ENCODE data around the gene TMPO.
"Not testable (repeated sequence)": the region's sequence is repeated elsewhere in the genome, so short reads cannot be mapped to it uniquely, and the experiment has no call there.

Gene TMPO, protein sequence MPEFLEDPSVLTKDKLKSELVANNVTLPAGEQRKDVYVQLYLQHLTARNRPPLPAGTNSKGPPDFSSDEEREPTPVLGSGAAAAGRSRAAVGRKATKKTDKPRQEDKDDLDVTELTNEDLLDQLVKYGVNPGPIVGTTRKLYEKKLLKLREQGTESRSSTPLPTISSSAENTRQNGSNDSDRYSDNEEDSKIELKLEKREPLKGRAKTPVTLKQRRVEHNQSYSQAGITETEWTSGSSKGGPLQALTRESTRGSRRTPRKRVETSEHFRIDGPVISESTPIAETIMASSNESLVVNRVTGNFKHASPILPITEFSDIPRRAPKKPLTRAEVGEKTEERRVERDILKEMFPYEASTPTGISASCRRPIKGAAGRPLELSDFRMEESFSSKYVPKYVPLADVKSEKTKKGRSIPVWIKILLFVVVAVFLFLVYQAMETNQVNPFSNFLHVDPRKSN

DNA sequence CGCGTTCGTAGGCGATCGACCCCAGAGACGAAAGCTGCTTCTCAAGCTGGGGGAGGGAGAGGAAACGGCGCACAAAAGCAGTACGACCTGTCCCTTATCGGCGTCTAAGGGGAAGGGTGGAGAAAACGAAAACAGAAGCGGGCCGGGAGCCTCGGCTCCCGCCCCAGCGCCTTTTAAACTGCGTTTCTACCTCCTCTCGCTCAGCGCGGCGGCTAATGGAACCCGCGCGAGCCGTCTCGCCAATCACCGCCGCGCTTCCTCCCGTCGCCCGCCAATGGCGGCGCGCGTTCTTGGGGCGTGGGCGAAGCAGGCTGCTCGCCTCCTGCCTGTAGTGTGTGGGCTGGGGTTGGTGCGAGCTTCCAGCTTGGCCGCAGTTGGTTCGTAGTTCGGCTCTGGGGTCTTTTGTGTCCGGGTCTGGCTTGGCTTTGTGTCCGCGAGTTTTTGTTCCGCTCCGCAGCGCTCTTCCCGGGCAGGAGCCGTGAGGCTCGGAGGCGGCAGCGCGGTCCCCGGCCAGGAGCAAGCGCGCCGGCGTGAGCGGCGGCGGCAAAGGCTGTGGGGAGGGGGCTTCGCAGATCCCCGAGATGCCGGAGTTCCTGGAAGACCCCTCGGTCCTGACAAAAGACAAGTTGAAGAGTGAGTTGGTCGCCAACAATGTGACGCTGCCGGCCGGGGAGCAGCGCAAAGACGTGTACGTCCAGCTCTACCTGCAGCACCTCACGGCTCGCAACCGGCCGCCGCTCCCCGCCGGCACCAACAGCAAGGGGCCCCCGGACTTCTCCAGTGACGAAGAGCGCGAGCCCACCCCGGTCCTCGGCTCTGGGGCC lies at the start of gene TMPO:
Gene TMPO, plus strand, starts transcription at position 304 of the 824 bp plus-strand sequence. Its CDS starts 278 bp downstream, at position 582.
- DNase-seq = peak; percentile 96

- no peak for DNase-seq
These were observed 49.3 kb upstream of the TMPO start for GRCh38 chr12:98465950-98466602.

DNA sequence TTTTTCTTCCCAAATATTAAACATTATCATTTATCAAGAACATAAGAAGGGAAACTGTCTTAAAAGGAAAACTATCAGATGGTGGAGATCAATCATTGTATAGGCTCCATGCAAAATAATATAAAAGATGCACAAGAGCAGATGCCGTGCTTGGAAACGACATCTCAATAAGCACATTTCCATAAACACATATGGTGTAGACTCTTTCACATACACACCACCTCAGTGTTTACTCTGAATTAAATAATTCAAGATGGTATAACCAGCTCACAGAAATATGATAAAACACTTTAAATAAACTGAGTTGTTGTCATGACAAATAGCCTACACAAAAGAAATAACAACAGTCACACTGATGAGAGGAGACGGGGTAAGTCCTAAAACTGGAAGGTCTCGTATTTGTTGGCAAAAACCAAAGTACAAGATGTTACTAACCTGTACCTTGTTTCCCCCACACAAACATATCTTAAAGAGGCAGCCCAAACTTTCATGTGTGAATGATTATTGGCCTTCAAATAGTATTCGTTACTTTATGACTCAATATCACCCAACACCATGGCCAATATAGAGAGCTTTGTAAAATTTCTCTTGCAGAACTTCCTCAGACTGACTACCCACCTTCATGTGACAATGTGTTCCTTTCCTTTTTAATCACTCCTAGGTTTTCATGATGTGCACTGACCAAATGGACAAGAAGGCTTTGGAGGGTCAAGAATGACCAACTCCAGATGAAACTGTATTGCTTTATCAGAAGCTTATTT lies 48.6 kb upstream of the TMPO start:
- DNase-seq = no peak

- DNase-seq = no peak
These were observed 46.3 kb upstream of the TMPO start for GRCh38 chr12:98469109-98469508.

DNA sequence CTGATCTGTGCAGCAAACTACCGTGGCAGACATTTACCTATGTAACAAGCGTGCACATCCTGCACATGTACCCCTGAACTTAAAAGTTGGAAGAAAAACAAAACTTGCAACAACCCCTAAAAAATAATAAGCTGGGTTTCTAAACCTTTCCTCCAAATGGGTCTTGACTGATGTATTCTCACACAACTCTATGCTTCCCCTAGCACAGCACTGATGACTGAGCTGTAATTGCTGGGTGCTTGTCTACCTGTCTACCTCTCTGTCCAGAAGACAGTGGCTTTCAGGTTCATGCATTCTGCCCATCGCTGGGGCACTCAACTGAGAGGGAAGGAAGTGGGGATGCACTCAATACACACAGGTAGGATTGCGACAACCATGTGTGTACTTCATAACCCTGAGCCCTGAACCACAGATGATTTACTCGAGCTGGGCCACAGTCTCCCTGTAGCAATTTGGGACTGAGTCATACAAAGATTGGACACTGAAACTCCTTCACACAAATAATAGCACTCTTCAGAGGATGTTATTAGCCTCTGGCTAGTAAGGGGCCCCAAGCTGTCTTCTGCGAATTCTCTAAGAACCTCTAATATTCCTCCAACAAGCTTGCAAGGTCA lies 44.8 kb upstream of the TMPO start:
- no peak for DNase-seq

DNA sequence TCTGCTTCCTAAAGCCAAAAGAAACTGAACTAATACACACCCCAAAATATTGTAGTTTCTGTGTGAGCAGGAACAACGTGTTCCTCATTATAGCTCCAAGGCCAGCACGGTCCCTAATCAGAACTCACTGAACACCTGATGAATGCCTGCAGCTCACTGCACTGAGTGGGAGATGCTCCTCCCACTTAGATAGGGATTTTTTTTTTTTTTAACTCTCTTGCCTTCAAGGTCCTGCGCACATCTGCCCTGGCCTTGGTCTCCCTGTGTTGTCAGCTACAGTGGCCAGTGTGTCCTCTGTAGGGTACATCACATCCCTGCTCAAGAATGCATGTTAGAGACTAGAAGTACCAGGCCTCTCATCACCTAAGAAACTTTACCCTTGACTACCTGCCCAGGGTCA lies 44.3 kb upstream of the TMPO start:
- no peak for DNase-seq

- DNase-seq = no peak
These were observed 39.9 kb upstream of the TMPO start for GRCh38 chr12:98475565-98475908.

DNA sequence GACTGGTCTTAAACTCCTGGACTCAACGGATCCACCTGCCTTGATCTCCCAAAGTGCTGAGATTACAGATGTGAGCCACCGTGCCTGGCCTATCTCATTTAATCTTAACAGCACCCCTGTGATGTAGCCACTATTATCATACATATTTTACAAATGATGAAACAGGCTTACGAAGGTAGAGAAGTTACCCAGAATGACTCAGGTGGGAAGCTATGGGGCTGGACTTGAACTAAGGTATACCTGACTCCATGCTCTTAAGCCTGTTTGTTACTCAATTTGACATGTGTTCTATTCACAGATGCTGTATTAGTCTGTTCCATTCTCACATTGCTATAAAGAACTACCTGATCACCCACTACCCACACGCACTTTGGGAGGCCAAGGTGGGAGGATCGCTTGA lies 36.8 kb upstream of the TMPO start:
- no peak for DNase-seq

DNA sequence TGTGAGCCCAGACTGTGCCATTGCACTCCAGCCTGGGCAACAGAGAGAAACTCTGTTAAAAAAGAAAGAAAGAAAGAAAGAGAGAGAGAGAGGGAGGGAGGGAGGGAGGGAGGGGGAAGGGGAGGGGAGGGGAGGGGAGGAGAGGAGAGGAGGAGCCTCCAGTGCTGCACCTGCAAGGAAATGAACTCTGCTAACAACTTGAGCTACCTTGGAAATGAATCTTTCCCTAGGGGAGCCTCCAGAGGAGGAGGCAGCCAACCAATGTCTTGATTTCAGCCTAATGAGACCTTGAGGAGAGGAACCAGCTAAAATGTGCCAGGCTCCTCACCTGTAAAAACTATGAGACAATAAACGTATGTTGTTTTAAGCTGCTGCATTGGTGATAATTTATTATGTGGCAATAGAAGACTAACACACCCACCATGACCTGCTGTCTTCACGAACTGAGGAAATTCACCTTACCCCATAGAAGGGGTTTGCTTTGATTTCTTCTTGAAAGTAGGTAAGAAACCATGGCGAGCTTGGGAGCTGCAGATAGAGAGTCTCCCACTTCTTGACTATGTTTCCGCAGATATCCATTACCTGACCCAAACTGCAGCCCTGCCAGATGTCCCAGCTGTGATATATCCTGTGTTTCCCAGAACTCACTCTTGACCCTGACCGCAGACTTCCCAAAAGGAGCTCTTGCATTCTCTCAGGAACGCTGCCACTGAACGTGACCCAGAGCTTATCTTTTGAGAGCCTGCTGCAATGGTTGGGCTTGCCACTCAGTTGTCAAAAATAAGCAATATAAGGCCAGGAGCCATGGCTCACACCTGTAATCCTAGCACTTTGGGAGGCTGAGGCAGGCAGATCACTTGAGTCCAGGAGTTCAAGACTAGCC lies 31.5 kb upstream of the TMPO start:
- no peak for DNase-seq

DNA sequence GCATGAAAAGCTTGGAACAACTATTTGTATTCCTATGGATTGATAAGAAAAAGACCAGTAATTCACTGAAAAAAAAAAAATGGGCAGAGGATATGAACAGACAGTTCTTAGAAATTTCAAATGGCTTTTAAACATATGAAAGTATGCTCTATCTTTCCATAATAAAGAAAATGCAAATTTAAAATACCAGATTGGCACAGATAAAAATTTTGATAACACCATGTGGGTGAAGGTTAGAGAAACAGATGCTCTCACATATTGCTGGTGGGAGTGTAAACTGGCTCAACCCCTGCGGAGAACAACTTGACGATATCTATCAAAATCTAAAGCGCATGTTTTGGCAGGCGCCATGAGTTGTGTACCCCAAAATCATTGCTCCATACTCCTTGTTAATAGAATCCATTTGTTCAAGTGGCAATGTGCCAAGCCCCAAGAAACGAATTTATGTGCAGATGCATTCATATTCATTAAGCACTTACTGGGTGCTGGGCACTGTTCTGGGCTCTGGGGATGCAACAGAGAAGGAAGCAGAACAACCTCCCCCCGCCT lies 29.5 kb upstream of the TMPO start:
- DNase-seq = no peak

DNA sequence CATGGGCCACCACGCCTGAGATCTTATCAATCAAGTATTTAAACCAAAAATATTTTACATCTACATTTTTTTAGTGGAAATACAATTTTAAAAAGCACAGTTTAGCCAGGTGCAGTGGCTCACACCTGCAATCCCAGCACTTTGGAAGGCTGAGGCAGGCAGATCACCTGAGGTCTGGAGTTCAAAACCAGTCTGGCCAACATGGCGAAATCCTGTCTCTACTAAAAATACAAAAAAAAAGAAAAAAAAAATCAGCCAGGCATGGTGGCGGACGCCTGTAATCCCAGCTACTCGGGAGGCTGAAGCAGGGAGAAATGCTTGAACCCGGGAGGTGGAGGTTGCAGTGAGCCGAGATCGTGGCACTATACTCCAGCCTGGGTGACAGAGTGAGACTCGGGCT lies 27.0 kb upstream of the TMPO start:
- DNase-seq = not testable (repeated sequence)

DNA sequence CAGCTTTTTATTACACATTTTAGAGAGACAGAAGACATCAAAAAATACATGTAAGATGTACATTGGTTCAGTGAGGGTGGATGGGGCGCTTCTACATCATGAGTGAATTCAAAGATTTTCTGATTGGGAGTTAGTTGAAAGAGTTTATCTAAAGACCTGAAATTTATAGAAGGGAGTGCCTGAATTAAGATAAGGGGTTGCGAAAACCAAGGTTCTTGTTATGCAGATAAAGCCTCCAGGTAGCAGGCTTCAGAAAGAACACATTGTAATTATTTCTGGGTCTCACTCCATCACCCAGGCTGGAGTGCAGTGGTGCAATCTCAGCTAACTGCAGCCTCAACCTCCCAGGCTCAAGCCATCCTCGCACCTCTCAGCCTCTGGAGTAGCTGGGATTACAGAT lies 26.2 kb upstream of the TMPO start:
- DNase-seq = no peak

- peak; percentile 78 for DNase-seq
These were observed 24.6 kb upstream of the TMPO start for GRCh38 chr12:98490501-98491453.

- DNase-seq = no peak
These were observed 22.7 kb upstream of the TMPO start for GRCh38 chr12:98492580-98493140.

DNA sequence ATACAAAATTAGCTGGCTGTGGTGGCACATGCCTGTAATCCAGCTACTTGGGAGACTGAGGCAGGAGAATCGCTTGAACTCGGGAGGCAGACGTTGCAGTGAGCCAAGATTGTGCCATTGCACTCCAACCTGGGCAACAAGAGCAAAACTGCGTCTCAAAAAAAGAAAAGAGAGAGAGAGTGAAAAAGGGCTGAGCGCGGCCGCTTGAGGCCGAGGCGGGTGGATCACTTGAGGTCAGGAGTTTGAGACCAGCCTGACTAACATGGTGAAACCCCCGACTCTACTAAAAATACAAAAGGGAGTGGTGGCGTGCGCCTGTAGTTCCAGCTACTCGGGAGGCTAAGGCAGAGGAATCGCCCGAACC lies 14.1 kb upstream of the TMPO start:
- DNase-seq = not testable (repeated sequence)

DNA sequence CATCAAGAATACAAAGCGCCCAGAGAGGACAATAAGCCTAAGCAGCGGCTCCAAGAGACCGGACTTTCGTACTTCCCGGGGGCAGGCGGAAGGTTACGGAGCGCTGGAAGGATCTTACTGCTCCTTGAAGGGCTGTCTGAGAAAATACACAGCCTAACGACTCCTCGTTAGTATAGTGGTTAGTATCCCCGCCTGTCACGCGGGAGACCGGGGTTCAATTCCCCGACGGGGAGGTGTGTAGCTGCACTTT lies 12.1 kb upstream of the TMPO start:
- DNase-seq = peak; percentile 85

DNA sequence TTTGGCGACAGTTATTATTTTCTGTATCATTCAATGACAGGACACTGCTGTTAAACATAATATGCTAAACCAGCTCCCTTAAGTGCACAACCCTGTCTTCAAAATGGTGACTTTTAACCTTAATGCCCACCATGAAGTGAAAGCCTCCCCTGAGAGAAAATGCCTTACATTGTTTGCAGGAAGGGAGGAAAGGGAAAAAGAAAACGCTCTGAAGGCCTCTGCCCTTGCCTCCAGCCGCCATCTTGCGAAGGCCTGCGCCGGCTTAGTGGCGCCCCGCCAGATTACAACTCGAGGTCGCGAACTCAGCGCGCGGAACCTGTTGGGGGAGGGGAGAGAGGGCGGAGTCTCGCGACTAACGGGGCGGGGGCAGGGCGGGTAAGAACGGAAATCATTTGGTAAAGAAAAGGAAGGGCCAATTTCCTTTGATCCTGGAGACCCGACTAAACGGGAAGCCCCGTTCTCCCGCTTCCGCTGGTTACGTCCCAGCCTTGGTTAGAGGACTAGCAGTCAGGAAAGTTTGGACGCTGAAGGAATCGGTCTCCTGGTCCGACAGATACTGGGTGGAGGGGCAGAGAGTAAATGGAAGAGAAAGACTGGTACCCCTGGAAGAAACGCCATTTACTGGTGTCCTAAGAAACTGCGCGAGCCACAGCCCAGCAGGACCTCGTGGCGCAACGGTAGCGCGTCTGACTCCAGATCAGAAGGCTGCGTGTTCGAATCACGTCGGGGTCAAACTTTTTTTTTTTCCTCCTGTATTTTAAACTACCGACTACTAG lies 11.6 kb upstream of the TMPO start:
- DNase-seq = peak; percentile 93

GRCh38 chr12:98504368-98504617 lies 11.1 kb upstream of the TMPO start:
- DNase-seq = no peak

- DNase-seq = no peak
These were observed 6.3 kb upstream of the TMPO start for GRCh38 chr12:98509063-98509462.

All from stimulated activated CD4-positive, alpha-beta T cell treated with anti-CD3 and anti-CD28 coated beads, Interleukin-4, amount 100 ng/mL, for 1 hour (primary cell).